ENCODE data around the gene RPS4Y1. TPM values are rescaled to one million over a fixed set of nuclear protein-coding genes. Genes with fewer than 3 reads are reported as not detected.
"Not testable (repeated sequence)": the region's sequence is repeated elsewhere in the genome, so short reads cannot be mapped to it uniquely, and the experiment has no call there.

RPS4Y1 gene
- total RNA-seq, 1 experiment from 2014 or later: 176 TPM

DNA sequence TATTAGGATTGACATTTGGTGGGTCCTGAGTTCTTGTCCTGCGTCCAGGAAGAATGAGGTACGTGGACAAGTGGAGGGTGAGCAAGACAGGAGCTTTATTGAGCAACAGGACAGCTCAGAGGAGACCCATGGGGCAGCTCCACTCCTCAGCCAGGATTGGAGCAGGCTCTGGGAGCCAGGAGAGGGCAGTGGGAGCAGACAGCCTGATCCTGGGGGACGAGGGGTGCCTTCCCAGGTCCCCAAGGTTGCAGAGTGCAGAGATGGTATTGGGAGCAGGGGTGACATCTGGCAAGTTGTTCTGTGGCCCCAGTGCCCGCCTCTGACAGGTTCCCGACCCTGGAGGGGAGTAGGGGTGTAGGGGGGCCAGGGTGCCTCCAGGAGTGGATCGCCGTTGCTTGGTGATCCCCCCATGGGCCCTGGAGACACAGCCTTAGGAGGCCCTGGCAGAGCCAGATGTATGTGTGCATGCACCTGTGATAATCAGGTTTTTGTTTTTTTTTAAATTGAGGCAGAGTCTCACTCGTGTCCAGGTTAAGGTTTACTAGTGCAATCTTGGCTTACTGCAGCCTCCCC, 26.7 kb downstream of the RPS4Y1 start:
- Histone ChIP-seq H3K4me1 (ENCODE audit: control insufficient read depth in 1 of 2, insufficient read depth in 2 of 2, low read length in 2 of 2) (no peaks in the 10 kb centered on the region), H3K4me3 (replicated peaks in 1 of 2; ENCODE audit: low read depth in 1 of 2, low read length in 2 of 2) (no peak overlapping the region), H3K36me3 (ENCODE audit: control insufficient read depth in 1 of 2, insufficient read depth in 2 of 2, low read length in 2 of 2) (no peaks in the 10 kb centered on the region), H3K9ac (ENCODE audit: low read length) (no peak overlapping the region), H3K79me2 (ENCODE audit: insufficient read depth, low read length) (peaks cover 11% of the 10 kb centered on the region; the same call in 1 of the 2 replicates), H3K9me2 (ENCODE audit: insufficient read depth) (no peaks in the 10 kb centered on the region), H3K27me3 (ENCODE audit: insufficient read depth, low read length) (no peaks in the 10 kb centered on the region), H3K27ac (ENCODE audit: low read depth, low read length) (no peak overlapping the region), H3K4me2 (ENCODE audit: low read length) (no peak overlapping the region), H2AFZ (ENCODE audit: low read depth, low read length, poor library complexity, severe bottlenecking) (no peak overlapping the region), H4K20me1 (ENCODE audit: insufficient read depth) (no peaks in the 10 kb centered on the region), H3K9me3 (ENCODE audit: control insufficient read depth in 1 of 2, insufficient read depth in 1 of 2, low read depth in 1 of 2, low read length in 2 of 2) (no peaks in the 10 kb centered on the region)
- POLR2A ChIA-PET: no interaction called here
- DNase-seq (ENCODE audit: low read depth, low spot score): no peak
- BruUV-seq (replicated peaks): no TSS peak
- no peak for ATAC-seq
- intact Hi-C loops (cut with micrococcal nuclease): no loop called here
- TF ChIP-seq, protein P1, sequence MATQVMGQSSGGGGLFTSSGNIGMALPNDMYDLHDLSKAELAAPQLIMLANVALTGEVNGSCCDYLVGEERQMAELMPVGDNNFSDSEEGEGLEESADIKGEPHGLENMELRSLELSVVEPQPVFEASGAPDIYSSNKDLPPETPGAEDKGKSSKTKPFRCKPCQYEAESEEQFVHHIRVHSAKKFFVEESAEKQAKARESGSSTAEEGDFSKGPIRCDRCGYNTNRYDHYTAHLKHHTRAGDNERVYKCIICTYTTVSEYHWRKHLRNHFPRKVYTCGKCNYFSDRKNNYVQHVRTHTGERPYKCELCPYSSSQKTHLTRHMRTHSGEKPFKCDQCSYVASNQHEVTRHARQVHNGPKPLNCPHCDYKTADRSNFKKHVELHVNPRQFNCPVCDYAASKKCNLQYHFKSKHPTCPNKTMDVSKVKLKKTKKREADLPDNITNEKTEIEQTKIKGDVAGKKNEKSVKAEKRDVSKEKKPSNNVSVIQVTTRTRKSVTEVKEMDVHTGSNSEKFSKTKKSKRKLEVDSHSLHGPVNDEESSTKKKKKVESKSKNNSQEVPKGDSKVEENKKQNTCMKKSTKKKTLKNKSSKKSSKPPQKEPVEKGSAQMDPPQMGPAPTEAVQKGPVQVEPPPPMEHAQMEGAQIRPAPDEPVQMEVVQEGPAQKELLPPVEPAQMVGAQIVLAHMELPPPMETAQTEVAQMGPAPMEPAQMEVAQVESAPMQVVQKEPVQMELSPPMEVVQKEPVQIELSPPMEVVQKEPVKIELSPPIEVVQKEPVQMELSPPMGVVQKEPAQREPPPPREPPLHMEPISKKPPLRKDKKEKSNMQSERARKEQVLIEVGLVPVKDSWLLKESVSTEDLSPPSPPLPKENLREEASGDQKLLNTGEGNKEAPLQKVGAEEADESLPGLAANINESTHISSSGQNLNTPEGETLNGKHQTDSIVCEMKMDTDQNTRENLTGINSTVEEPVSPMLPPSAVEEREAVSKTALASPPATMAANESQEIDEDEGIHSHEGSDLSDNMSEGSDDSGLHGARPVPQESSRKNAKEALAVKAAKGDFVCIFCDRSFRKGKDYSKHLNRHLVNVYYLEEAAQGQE (IDR thresholded peaks at IDR 0.05; ENCODE audit: low read depth): no peak
- TF ChIP-seq YY1 (IDR thresholded peaks at IDR 0.05; ENCODE audit: extremely low read depth, insufficient replicate concordance, low read depth, low read length) (no peak), SRF (IDR thresholded peaks at IDR 0.05; ENCODE audit: low read depth) (no peak), FOSL1 (IDR thresholded peaks at IDR 0.05; ENCODE audit: low read depth) (no peak), TCF7L2 (IDR thresholded peaks at IDR 0.05; ENCODE audit: borderline replicate concordance, extremely low read depth, insufficient read depth, insufficient read length) (no peak)
- TF ChIP-seq, protein P2, sequence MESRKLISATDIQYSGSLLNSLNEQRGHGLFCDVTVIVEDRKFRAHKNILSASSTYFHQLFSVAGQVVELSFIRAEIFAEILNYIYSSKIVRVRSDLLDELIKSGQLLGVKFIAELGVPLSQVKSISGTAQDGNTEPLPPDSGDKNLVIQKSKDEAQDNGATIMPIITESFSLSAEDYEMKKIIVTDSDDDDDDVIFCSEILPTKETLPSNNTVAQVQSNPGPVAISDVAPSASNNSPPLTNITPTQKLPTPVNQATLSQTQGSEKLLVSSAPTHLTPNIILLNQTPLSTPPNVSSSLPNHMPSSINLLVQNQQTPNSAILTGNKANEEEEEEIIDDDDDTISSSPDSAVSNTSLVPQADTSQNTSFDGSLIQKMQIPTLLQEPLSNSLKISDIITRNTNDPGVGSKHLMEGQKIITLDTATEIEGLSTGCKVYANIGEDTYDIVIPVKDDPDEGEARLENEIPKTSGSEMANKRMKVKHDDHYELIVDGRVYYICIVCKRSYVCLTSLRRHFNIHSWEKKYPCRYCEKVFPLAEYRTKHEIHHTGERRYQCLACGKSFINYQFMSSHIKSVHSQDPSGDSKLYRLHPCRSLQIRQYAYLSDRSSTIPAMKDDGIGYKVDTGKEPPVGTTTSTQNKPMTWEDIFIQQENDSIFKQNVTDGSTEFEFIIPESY (IDR thresholded peaks at IDR 0.05; ENCODE audit: extremely low read depth, insufficient replicate concordance, low read length): no peak
- CTCF ChIA-PET: no interaction called here
- RAD21 ChIA-PET (ENCODE audit: low non-redundant PET in 1 of 2, low total read pairs in 2 of 2, uncharacterized antibody in 2 of 2, unreplicated experiment in 2 of 2): no interaction called here

DNA sequence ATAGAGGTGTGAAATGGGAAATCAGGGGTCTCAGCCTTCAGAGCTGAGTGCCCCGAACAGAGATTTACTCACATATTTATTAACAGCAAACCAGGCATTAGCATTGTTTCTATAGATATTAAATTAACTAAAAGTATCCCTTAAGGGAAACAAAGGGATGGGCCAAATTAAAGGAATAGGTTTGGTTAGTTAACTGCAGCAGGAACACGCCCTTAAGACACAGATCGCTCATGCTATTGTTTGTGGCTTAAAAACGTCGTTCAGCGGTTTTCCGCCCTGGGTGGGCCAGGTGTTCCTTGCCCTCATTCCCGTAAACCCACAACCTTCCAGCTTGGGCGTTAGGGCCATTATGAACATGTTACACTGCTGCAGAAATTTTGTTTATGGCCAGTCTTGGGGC, 30.8 kb downstream of the RPS4Y1 start:
- H3K9me2 ChIP-seq (ENCODE audit: insufficient read depth); H2AFZ ChIP-seq (ENCODE audit: low read depth, low read length, poor library complexity, severe bottlenecking); intact Hi-C loops (cut with micrococcal nuclease); H3K4me1 ChIP-seq (ENCODE audit: control insufficient read depth in 1 of 2, insufficient read depth in 2 of 2, low read length in 2 of 2); H3K79me2 ChIP-seq (ENCODE audit: insufficient read depth, low read length); H3K4me2 ChIP-seq (ENCODE audit: low read length); H3K4me3 ChIP-seq (replicated peaks in 1 of 2; ENCODE audit: low read depth in 1 of 2, low read length in 2 of 2); H3K9me3 ChIP-seq (ENCODE audit: control insufficient read depth in 1 of 2, insufficient read depth in 1 of 2, low read depth in 1 of 2, low read length in 2 of 2); CTCF ChIA-PET; H3K9ac ChIP-seq (ENCODE audit: low read length); DNase-seq (ENCODE audit: low read depth, low spot score); ATAC-seq; H3K27ac ChIP-seq (ENCODE audit: low read depth, low read length); H4K20me1 ChIP-seq (ENCODE audit: insufficient read depth); H3K36me3 ChIP-seq (ENCODE audit: control insufficient read depth in 1 of 2, insufficient read depth in 2 of 2, low read length in 2 of 2); RAD21 ChIA-PET (ENCODE audit: low non-redundant PET in 1 of 2, low total read pairs in 2 of 2, uncharacterized antibody in 2 of 2, unreplicated experiment in 2 of 2); H3K27me3 ChIP-seq (ENCODE audit: insufficient read depth, low read length); BruUV-seq (replicated peaks); POLR2A ChIA-PET: not testable (repeated sequence)
